ENCODE measurements around the gene LONRF3.

LONRF3 gene

GRCh38 chrX:119036107-119037029 is 62.0 kb downstream of the LONRF3 start:
- DNase-seq (ENCODE audit: low read depth, low spot score) = no peak

GRCh38 chrX:119040432-119040831 is 66.0 kb downstream of the LONRF3 start:
- DNase-seq (ENCODE audit: low read depth, low spot score) = no peak

GRCh38 chrX:119041175-119041574 is 66.8 kb downstream of the LONRF3 start:
- peak; percentile 58 for DNase-seq (ENCODE audit: low read depth, low spot score)

GRCh38 chrX:119042040-119042439 is 67.6 kb downstream of the LONRF3 start:
- DNase-seq (ENCODE audit: low read depth, low spot score) = no peak

GRCh38 chrX:119042996-119043395 is 68.6 kb downstream of the LONRF3 start:
- DNase-seq (ENCODE audit: low read depth, low spot score) = no peak

GRCh38 chrX:119045884-119046283 is 71.5 kb downstream of the LONRF3 start:
- DNase-seq (ENCODE audit: low read depth, low spot score) = no peak

GRCh38 chrX:119055687-119056086 is 81.3 kb downstream of the LONRF3 start:
- DNase-seq (ENCODE audit: low read depth, low spot score) = no peak

GRCh38 chrX:119062750-119063374 is 88.4 kb downstream of the LONRF3 start:
- DNase-seq (ENCODE audit: low read depth, low spot score) = no peak

GRCh38 chrX:119063428-119063827 is 89.0 kb downstream of the LONRF3 start:
- DNase-seq (ENCODE audit: low read depth, low spot score) = no peak

GRCh38 chrX:119067023-119067739 is 92.8 kb downstream of the LONRF3 start:
- DNase-seq (ENCODE audit: low read depth, low spot score) = peak; percentile 9
